D721Med (cell line): ENCODE measurements around the gene TAGAP.
"Not testable (repeated sequence)": the region's sequence is repeated elsewhere in the genome, so short reads cannot be mapped to it uniquely, and the experiment has no call there.

Experiments used
- DNase-seq: peaks from one replicate; pipeline ENCODE4 v3.0.0; 2011; ENCODE audit warnings: low spot score; ENCODE audit not compliant: insufficient read length
- FAIRE-seq: peaks from 2 replicates; lab custom pipeline; 2011; peaks lifted over from hg19 to GRCh38; lab: Jason Lieb, UNC
- CTCF ChIP-seq: IDR thresholded peaks from 2 replicates; pipeline ENCODE4 v1.5.1; 2012; ENCODE audit warnings: mild to moderate bottlenecking, control low read depth; ENCODE audit not compliant: insufficient read depth; ENCODE audit errors: missing control alignments

TAGAP gene

GRCh38 chr6:159023893-159024292, 20.9 kb downstream of the TAGAP start:
- no peak for FAIRE-seq
- TF ChIP-seq CTCF, result no peak
- no peak for DNase-seq

- no peak for TF ChIP-seq CTCF
- FAIRE-seq (no peak), DNase-seq (no peak)
Observed at GRCh38 chr6:159020011-159020410, 24.8 kb downstream of the TAGAP start.

GRCh38 chr6:159017757-159018559, 26.8 kb downstream of the TAGAP start:
- no peak for TF ChIP-seq CTCF
- FAIRE-seq, result no peak
- no peak for DNase-seq

GRCh38 chr6:159014406-159014805, 30.4 kb downstream of the TAGAP start:
- DNase-seq (no peak), FAIRE-seq (peak; percentile 6)
- no peak for TF ChIP-seq CTCF

- FAIRE-seq (no peak), DNase-seq (no peak)
- TF ChIP-seq CTCF, result no peak
Observed at GRCh38 chr6:159013229-159013628, 31.6 kb downstream of the TAGAP start.

- no peak for TF ChIP-seq CTCF
- FAIRE-seq, result no peak
- DNase-seq, result no peak
Observed at GRCh38 chr6:159012201-159012600, 32.6 kb downstream of the TAGAP start.

- not testable (repeated sequence) for FAIRE-seq, DNase-seq
Observed at GRCh38 chr6:159010037-159010612, 34.7 kb downstream of the TAGAP start.
